BJ (cell line): ENCODE data around the gene TUBB2A. TPM values are rescaled to one million over a fixed set of nuclear protein-coding genes. Genes with fewer than 3 reads are reported as not detected.
"Not testable (repeated sequence)": the region's sequence is repeated elsewhere in the genome, so short reads cannot be mapped to it uniquely, and the experiment has no call there.

ENCODE experiments used
- CTCF ChIA-PET: fragments of 350-600 bp; formaldehyde crosslinking; extraction: SDS; loops from one replicate; lab custom pipeline; 2021; ENCODE audit warnings: antibody characterized with exemption, inconsistent platforms; lab: Yijun Ruan, JAX
- POLR2A ChIA-PET: fragments of 300-600 bp; sonication (Branson Sonifier 250); formaldehyde crosslinking; extraction: SDS; loops from one replicate; lab custom pipeline; 2021; ENCODE audit warnings: antibody characterized with exemption; lab: Charles Lee
- DNase-seq: peaks from one replicate; pipeline ENCODE4 v3.0.0-alpha.2; 2011; ENCODE audit warnings: low read depth
- H3K27me3 ChIP-seq: 2 replicates; pipeline ENCODE4 v1.6.0; 2011; ENCODE audit warnings: low read length; ENCODE audit not compliant: control insufficient read depth, insufficient read depth
- H3K36me3 ChIP-seq: 2 replicates; pipeline ENCODE4 v1.5.1; 2011; ENCODE audit warnings: low read length; ENCODE audit not compliant: control insufficient read depth, insufficient read depth
- H3K4me3 ChIP-seq: 2 replicates; pipeline ENCODE4 v1.5.1; 2011; ENCODE audit warnings: low read depth, mild to moderate bottlenecking, control low read depth, low read length
- CTCF ChIP-seq: IDR thresholded peaks from 2 replicates; pipeline ENCODE4 v1.5.1; 2011; ENCODE audit warnings: low read depth, mild to moderate bottlenecking, control low read depth, inconsistent platforms, low read length, moderate library complexity; ENCODE audit not compliant: insufficient read depth
- polyA plus RNA-seq: library from polyadenylated mRNA; depleted of rRNA; stranded (reverse); fragments of >200 nt; gene quantifications from 2 replicates; pipeline ENCODE4 v1.2.3, GENCODE V29; 2011

TUBB2A gene
- polyA plus RNA-seq, 1 experiment, result 184 TPM

GRCh38 chr6:3176562-3177355, 19.4 kb upstream of the TUBB2A start:
- ChIA-PET POLR2A (no interaction called here), CTCF (interaction anchor here (1.0 to 1.5 kb wide), 2 partner anchors 13 to 32 kb away, joined by 3 read pairs; no protein-coding TSS in a partner anchor)
- Histone ChIP-seq H3K4me3 (no peak overlapping the region), H3K27me3 (no peaks in the 10 kb centered on the region), H3K36me3 (no peaks in the 10 kb centered on the region)
- no peak for TF ChIP-seq CTCF
- no peak for DNase-seq

DNA sequence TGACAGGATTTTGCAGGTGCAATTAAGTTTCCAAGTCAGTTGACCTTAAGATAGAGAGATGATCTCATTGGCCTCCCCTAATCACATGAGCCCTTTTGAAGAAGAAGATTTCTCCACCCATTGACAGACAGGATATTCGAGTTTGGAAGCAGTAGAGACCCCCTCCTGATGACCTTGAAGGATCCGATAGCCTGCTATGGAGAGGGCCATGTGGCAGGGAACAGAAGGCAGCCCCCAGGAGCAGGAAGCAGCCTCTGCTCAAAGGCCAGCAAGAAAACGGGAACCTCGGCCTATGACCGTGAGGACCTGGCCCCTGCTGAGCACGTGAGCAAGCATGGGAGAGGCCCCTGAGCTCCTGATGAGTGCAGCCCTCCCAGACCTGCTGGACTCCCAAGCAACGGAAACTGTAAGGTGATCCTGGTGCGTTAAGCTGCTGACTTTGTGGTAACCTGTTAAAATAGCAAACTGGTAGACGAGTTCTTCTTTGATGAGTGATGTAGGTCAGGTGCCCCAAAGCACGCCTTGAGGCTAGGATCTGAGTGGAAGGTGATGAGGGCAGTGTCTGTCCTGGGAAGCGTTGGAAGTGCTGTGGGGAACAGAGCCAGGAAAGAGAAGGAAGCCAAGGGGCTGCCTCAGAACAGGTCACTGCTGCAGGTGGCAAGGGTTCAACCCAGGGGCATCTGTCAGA, 18.5 kb upstream of the TUBB2A start:
- Histone ChIP-seq H3K27me3 (no peaks in the 10 kb centered on the region), H3K4me3 (no peak overlapping the region), H3K36me3 (no peaks in the 10 kb centered on the region)
- TF ChIP-seq CTCF, result no peak
- ChIA-PET POLR2A (no interaction called here), CTCF (no interaction called here)
- no peak for DNase-seq

GRCh38 chr6:3173636-3174089, 16.3 kb upstream of the TUBB2A start:
- POLR2A ChIA-PET, H3K36me3 ChIP-seq, H3K27me3 ChIP-seq, H3K4me3 ChIP-seq, DNase-seq: not testable (repeated sequence)
- CTCF ChIA-PET, result interaction anchor here (0.8 to 1.3 kb wide), 2 partner anchors 8 to 11 kb away, joined by 3 read pairs; no protein-coding TSS in a partner anchor

- DNase-seq, POLR2A ChIA-PET, H3K27me3 ChIP-seq, H3K36me3 ChIP-seq, H3K4me3 ChIP-seq: not testable (repeated sequence)
- CTCF ChIA-PET, result interaction anchor here (1.3 kb wide), 1 partner anchor 12 kb away, joined by 3 read pairs; no protein-coding TSS in a partner anchor
Measured at GRCh38 chr6:3172789-3173188, 15.4 kb upstream of the TUBB2A start.

DNA sequence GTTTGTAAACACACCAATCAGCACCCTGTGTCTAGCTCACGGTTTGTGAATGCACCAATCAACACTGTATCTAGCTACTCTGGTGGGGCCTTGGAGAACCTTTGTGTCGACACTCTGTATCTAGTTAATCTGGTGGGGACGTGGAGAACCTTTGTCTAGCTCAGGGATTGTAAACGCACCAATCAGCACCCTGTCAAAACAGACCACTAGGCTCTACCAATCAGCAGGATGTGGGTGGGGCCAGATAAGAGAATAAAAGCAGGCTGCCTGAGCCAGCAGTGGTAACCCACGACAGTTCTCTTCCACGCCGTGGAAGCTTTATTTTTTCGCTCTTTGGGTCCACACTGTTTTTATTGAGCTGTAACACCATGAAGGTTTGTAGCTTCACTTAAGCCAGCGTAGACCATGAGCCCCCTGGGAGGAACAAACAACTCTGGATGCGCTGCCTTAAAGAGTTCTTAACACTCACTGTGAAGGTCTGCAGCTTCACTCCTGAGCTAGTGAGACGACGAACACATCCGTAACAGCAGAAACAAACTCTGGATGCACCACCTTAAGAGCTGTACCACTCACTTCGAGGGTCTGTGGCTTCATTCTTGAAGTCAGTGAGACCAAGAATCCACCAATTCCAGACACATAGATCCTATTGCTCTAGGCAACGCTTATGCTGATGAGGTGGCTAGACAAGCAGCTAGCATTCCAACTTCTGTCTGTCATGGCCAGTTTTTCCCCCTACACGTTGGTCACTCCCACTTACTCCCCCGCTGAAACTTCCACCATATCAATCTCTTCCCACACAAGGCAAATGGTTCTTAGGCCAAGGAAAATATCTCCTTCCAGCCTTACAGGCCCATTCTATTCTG, 14.2 kb upstream of the TUBB2A start:
- DNase-seq, POLR2A ChIA-PET, H3K27me3 ChIP-seq, H3K36me3 ChIP-seq, H3K4me3 ChIP-seq: not testable (repeated sequence)
- CTCF ChIA-PET, result interaction anchor here (1.0 to 1.4 kb wide), 3 partner anchors 12 to 77 kb away, joined by 3 read pairs; no protein-coding TSS in a partner anchor

DNA sequence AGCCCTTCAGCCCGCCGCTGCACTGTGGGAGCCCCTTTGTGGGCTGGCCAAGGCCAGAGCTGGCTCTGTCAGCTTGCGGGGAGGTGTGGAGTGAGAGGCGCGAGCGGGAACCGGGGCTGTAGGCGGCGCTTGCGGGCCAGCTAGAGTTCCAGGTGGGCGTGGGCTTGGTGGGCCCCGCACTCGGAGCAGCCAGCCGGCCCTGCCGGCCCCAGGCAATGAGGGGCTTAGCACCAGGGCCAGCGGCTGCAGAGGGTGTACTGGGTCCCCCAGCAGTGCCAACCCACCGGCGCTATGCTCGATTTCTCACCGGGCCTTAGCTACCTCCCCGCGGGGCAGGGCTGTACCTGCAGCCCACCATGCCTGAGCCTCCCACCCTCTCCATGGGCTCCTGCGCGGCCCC, 13.3 kb upstream of the TUBB2A start:
- CTCF ChIA-PET, result interaction anchor here (1.0 to 1.4 kb wide), 2 partner anchors 13 to 44 kb away, joined by 3 read pairs; no protein-coding TSS in a partner anchor
- H3K36me3 ChIP-seq, H3K4me3 ChIP-seq, H3K27me3 ChIP-seq, POLR2A ChIA-PET, DNase-seq: not testable (repeated sequence)

DNA sequence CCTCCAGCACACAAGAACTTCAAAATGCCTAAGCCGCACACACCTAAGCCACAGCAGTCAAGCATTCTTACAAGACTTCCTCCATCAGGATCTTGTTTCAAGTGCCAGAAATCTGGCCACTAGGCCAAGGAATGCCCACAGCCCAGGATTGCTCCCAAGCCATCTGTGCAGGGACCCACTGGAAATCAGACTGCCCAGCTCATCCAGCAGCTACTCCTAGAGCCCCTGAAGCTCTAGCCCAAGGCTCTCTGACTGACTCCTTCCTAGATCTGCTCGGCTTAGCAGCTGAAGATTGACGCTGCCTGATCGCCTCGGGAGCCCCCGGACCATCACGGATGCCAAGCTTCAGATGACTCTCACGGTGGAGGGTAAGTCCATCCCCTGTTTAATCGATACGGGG, 10.7 kb upstream of the TUBB2A start:
- H3K27me3 ChIP-seq, DNase-seq, H3K4me3 ChIP-seq, H3K36me3 ChIP-seq, POLR2A ChIA-PET, CTCF ChIA-PET: not testable (repeated sequence)

DNA sequence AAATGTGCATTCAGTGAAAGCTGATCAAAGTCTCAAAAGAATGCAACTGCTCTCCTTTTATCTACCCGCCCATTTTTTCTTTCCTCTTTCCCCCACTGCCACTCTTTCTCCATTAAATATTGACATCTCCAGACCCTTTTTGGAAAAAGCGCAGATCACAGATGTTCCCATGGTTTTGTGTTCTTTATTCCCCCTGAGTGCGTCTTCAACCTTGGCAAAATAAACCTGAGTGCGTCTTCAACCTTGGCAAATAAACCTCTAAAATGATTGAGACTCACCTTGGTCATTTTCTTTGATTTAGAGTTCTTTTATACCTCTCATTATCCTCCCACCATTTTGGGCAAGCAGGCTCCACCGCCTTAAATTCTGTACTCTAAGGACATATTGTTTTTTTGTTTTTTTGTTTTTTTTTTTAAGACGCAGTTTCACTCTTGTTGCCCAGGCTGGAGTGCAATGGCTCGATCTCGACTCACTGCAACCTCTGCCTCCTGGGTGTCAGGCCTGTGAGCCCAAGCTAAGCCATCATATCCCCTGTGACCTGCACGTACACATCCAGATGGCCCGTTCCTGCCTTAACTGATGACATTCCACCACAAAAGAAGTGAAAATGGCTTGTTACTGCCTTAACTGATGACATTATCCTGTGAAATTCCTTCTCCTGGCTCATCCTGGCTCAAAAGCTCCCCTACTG, 9.3 kb upstream of the TUBB2A start:
- H3K36me3 ChIP-seq, result not testable (repeated sequence)
- CTCF ChIA-PET, result interaction anchor here (1.3 to 2.0 kb wide), 2 partner anchors 80 to 85 kb away, joined by 5 to 6 read pairs; no protein-coding TSS in a partner anchor

More for the DNA sequence above, 9.3 kb upstream of the TUBB2A start:
- DNase-seq, H3K27me3 ChIP-seq, H3K4me3 ChIP-seq, POLR2A ChIA-PET: not testable (repeated sequence)
